ENCODE data around the gene SLC5A3. TPM values are rescaled to one million over a fixed set of nuclear protein-coding genes. Genes with fewer than 3 reads are reported as not detected.

SLC5A3 gene
- total RNA-seq, 1 donor from 2014 or later, result 68.2 TPM

GRCh38 chr21:34093083-34093482 lies 19.7 kb downstream of the SLC5A3 start:
- TF ChIP-seq, protein P1, sequence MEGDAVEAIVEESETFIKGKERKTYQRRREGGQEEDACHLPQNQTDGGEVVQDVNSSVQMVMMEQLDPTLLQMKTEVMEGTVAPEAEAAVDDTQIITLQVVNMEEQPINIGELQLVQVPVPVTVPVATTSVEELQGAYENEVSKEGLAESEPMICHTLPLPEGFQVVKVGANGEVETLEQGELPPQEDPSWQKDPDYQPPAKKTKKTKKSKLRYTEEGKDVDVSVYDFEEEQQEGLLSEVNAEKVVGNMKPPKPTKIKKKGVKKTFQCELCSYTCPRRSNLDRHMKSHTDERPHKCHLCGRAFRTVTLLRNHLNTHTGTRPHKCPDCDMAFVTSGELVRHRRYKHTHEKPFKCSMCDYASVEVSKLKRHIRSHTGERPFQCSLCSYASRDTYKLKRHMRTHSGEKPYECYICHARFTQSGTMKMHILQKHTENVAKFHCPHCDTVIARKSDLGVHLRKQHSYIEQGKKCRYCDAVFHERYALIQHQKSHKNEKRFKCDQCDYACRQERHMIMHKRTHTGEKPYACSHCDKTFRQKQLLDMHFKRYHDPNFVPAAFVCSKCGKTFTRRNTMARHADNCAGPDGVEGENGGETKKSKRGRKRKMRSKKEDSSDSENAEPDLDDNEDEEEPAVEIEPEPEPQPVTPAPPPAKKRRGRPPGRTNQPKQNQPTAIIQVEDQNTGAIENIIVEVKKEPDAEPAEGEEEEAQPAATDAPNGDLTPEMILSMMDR (IDR thresholded peaks at IDR 0.05), result no peak

GRCh38 chr21:34094949-34095348 lies 21.6 kb downstream of the SLC5A3 start:
- no peak for DNase-seq (ENCODE audit: extremely low spot score, unreplicated experiment)
- H3K27ac Mint-ChIP-seq (ENCODE audit: unreplicated experiment), result no peak overlapping the region
- peaks cover 61% of the 10 kb centered on the region for H3K4me1 Mint-ChIP-seq (ENCODE audit: unreplicated experiment)
- no peaks in the 10 kb centered on the region for H3K27me3 Mint-ChIP-seq (ENCODE audit: unreplicated experiment)
- H3K9me3 Mint-ChIP-seq (ENCODE audit: unreplicated experiment), result no peaks in the 10 kb centered on the region
- peaks cover 65% of the 10 kb centered on the region for H3K36me3 Mint-ChIP-seq (ENCODE audit: unreplicated experiment)
- H3K4me3 Mint-ChIP-seq (ENCODE audit: unreplicated experiment), result no peak overlapping the region
- TF ChIP-seq, protein P1 (IDR thresholded peaks at IDR 0.05), result no peak

More at GRCh38 chr21:34093083-34093482, 19.7 kb downstream of the SLC5A3 start:
- H3K27ac Mint-ChIP-seq (ENCODE audit: unreplicated experiment), result no peak overlapping the region
- H3K9me3 Mint-ChIP-seq (ENCODE audit: unreplicated experiment), result no peaks in the 10 kb centered on the region
- DNase-seq (ENCODE audit: extremely low spot score, unreplicated experiment), result no peak
- H3K4me3 Mint-ChIP-seq (ENCODE audit: unreplicated experiment), result no peak overlapping the region
- H3K36me3 Mint-ChIP-seq (ENCODE audit: unreplicated experiment), result peaks cover 57% of the 10 kb centered on the region
- no peaks in the 10 kb centered on the region for H3K27me3 Mint-ChIP-seq (ENCODE audit: unreplicated experiment)
- H3K4me1 Mint-ChIP-seq (ENCODE audit: unreplicated experiment), result peaks cover 59% of the 10 kb centered on the region

- H3K4me3 Mint-ChIP-seq (ENCODE audit: unreplicated experiment), result no peak overlapping the region
- peaks cover 59% of the 10 kb centered on the region for H3K4me1 Mint-ChIP-seq (ENCODE audit: unreplicated experiment)
- no peaks in the 10 kb centered on the region for H3K9me3 Mint-ChIP-seq (ENCODE audit: unreplicated experiment)
- peaks cover 65% of the 10 kb centered on the region for H3K36me3 Mint-ChIP-seq (ENCODE audit: unreplicated experiment)
- TF ChIP-seq, protein P1 (IDR thresholded peaks at IDR 0.05), result no peak
- no peaks in the 10 kb centered on the region for H3K27me3 Mint-ChIP-seq (ENCODE audit: unreplicated experiment)
- H3K27ac Mint-ChIP-seq (ENCODE audit: unreplicated experiment), result no peak overlapping the region
- no peak for DNase-seq (ENCODE audit: extremely low spot score, unreplicated experiment)
Observed at GRCh38 chr21:34097442-34097841, 24.1 kb downstream of the SLC5A3 start.

DNA sequence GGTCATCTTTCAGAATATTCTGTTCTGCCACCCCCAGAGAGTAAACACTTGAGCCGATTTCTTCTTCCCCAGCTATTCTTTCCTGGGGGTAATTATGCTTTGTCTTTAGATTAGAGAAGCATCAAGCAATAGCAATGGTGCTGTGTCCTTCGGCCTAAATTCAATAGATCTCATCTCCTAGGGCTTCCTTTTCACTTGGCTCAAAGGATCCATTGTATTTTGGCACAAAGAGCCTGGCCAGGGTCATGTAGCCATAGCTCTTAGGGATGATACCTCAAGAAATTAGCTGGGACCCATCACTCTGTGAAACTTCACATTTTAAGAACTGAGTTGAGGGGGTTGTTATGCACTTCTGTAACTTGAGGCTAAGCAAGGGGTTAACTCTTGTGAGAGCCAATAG lies 27.0 kb downstream of the SLC5A3 start:
- TF ChIP-seq, protein P1 (IDR thresholded peaks at IDR 0.05), result no peak
- Mint-ChIP-seq H3K4me1 (ENCODE audit: unreplicated experiment) (peaks cover 67% of the 10 kb centered on the region), H3K27me3 (ENCODE audit: unreplicated experiment) (no peaks in the 10 kb centered on the region), H3K27ac (ENCODE audit: unreplicated experiment) (no peak overlapping the region), H3K4me3 (ENCODE audit: unreplicated experiment) (no peak overlapping the region), H3K9me3 (ENCODE audit: unreplicated experiment) (no peaks in the 10 kb centered on the region), H3K36me3 (ENCODE audit: unreplicated experiment) (peaks cover 63% of the 10 kb centered on the region)
- no peak for DNase-seq (ENCODE audit: extremely low spot score, unreplicated experiment)

DNA sequence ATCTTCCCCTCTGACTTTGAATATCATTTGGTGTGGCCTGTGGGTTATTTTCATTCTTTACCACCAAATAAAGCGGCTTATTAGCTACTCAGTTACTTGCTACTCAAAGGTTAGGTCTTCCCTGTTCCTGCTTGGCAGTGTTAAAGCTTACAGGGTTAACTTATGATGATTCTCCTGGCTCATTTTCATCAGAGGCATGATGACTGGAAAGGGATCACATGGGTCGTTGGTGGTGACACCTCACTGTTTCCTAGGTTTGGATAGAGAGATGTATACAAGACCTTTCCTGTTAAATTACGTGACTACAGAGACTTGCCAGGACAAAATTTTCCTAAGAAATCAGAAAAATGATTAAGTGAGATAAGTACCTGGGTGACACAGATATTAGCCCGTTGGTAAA lies 27.4 kb downstream of the SLC5A3 start:
- H3K9me3 Mint-ChIP-seq (ENCODE audit: unreplicated experiment), result no peaks in the 10 kb centered on the region
- no peaks in the 10 kb centered on the region for H3K27me3 Mint-ChIP-seq (ENCODE audit: unreplicated experiment)
- no peak overlapping the region for H3K4me3 Mint-ChIP-seq (ENCODE audit: unreplicated experiment)
- H3K4me1 Mint-ChIP-seq (ENCODE audit: unreplicated experiment), result peaks cover 72% of the 10 kb centered on the region
- H3K27ac Mint-ChIP-seq (ENCODE audit: unreplicated experiment), result no peak overlapping the region
- peaks cover 58% of the 10 kb centered on the region for H3K36me3 Mint-ChIP-seq (ENCODE audit: unreplicated experiment)
- no peak for DNase-seq (ENCODE audit: extremely low spot score, unreplicated experiment)
- TF ChIP-seq, protein P1 (IDR thresholded peaks at IDR 0.05), result no peak

Data from osteocyte (in vitro differentiated cells).